Activated T-helper 17 cell treated with anti-CD3 and anti-CD28 coated beads, Interleukin-2, amount 50 U/mL, for 72 hours (primary cell): ENCODE results near the gene SRP72. TPM values are rescaled to one million over a fixed set of nuclear protein-coding genes. Genes with fewer than 3 reads are reported as not detected.
"Not testable (repeated sequence)": the region's sequence is repeated elsewhere in the genome, so short reads cannot be mapped to it uniquely, and the experiment has no call there.

Experiments used
- ATAC-seq: fragments of 150-1000 bp; cut with Tn5 transposase; replicated peaks from 2 replicates; pipeline ENCODE4 v1.10.0; 2021; ENCODE audit warnings: mild to moderate bottlenecking, moderate library complexity
- H3K27ac Mint-ChIP-seq: one replicate; pipeline ENCODE4 v1.8.0; 2022; ENCODE audit warnings: mixed read lengths
- H3K27me3 Mint-ChIP-seq: one replicate; pipeline ENCODE4 v1.8.0; 2022; ENCODE audit warnings: mixed read lengths
- H3K36me3 Mint-ChIP-seq: one replicate; pipeline ENCODE4 v1.8.0; 2022; ENCODE audit warnings: low read depth, mild to moderate bottlenecking, mixed read lengths
- H3K4me1 Mint-ChIP-seq: one replicate; pipeline ENCODE4 v1.8.0; 2022; ENCODE audit warnings: mixed read lengths
- H3K4me3 Mint-ChIP-seq: one replicate; pipeline ENCODE4 v1.8.0; 2022; ENCODE audit warnings: mild to moderate bottlenecking, mixed read lengths
- H3K9me3 Mint-ChIP-seq: one replicate; pipeline ENCODE4 v1.8.0; 2022; ENCODE audit warnings: mixed read lengths
- total RNA-seq, 2 donors: library from RNA; stranded (reverse); gene quantifications; one replicate each; pipeline ENCODE4 v1.2.3, GENCODE V29; 2022

SRP72 gene
- total RNA-seq, 2 donors from 2014 or later, result 125 to 162 TPM

GRCh38 chr4:56445699-56446098 is 21.7 kb upstream of the SRP72 start:
- Mint-ChIP-seq H3K36me3 (peaks cover 100% of the 10 kb centered on the region), H3K4me1 (peaks cover 16% of the 10 kb centered on the region), H3K27ac (no peak overlapping the region), H3K27me3 (no peaks in the 10 kb centered on the region), H3K9me3 (no peaks in the 10 kb centered on the region), H3K4me3 (no peak overlapping the region)
- no peak for ATAC-seq

DNA sequence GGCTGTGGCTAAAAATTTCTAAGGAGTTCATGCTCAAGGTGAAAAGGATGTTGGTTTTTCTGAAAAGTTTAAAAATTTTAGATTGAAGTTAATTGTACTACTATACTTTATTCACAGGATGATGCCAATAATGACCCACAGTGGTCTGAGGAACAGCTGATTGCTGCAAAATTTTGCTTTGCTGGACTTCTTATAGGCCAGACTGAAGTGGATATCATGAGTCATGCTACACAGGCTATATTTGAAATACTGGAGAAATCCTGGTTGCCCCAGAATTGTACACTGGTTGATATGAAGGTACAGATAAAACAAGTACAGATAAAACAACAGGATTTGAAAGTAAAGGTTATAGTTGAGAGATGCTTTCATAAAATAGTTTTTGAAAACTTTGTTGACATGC is 19.1 kb upstream of the SRP72 start:
- H3K9me3 Mint-ChIP-seq, result no peaks in the 10 kb centered on the region

GRCh38 chr4:56449475-56449874 is 17.9 kb upstream of the SRP72 start:
- H3K9me3 Mint-ChIP-seq, ATAC-seq, H3K4me3 Mint-ChIP-seq, H3K27me3 Mint-ChIP-seq, H3K4me1 Mint-ChIP-seq, H3K27ac Mint-ChIP-seq: not testable (repeated sequence)
- H3K36me3 Mint-ChIP-seq, result peaks cover 100% of the 10 kb centered on the region

More for the DNA sequence above, 19.1 kb upstream of the SRP72 start:
- Mint-ChIP-seq H3K27ac (no peak overlapping the region), H3K4me3 (no peak overlapping the region), H3K27me3 (no peaks in the 10 kb centered on the region), H3K4me1 (peaks cover 6% of the 10 kb centered on the region), H3K36me3 (peaks cover 100% of the 10 kb centered on the region)
- ATAC-seq, result no peak

GRCh38 chr4:56450342-56450741 is 17.1 kb upstream of the SRP72 start:
- Mint-ChIP-seq H3K27me3 (no peaks in the 10 kb centered on the region), H3K36me3 (peaks cover 100% of the 10 kb centered on the region), H3K4me3 (no peak overlapping the region), H3K27ac (no peak overlapping the region), H3K9me3 (no peaks in the 10 kb centered on the region), H3K4me1 (peaks cover 3% of the 10 kb centered on the region)
- ATAC-seq, result no peak

DNA sequence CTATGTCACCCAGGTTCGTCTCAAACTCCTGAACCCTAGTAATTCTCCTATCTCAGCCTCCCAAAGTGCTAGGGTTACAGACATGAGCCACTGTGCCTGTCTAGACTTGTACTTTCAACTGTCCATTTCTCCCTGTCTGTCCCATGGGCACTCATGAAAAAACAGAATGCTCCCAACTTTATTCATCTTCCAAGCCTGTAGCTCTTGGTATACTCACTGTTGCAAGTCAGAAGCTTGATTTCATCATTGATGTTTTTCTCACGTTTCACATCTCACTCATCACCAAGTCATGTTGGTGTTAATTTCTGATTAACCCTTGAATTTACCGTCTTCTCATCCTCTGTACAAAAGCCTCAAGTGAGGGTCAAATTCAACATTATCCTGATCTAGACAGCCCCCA is 7.3 kb upstream of the SRP72 start:
- Mint-ChIP-seq H3K27ac (no peak overlapping the region), H3K9me3 (no peaks in the 10 kb centered on the region), H3K4me3 (no peak overlapping the region), H3K4me1 (peaks cover 11% of the 10 kb centered on the region), H3K27me3 (no peaks in the 10 kb centered on the region), H3K36me3 (peaks cover 84% of the 10 kb centered on the region)
- ATAC-seq, result no peak

GRCh38 chr4:56462157-56462556 is 5.3 kb upstream of the SRP72 start:
- no peaks in the 10 kb centered on the region for H3K27me3 Mint-ChIP-seq
- H3K27ac Mint-ChIP-seq, result peak overlapping the region; percentile 22
- H3K9me3 Mint-ChIP-seq, result no peaks in the 10 kb centered on the region
- H3K4me3 Mint-ChIP-seq, result no peak overlapping the region
- H3K36me3 Mint-ChIP-seq, result peaks cover 78% of the 10 kb centered on the region
- H3K4me1 Mint-ChIP-seq, result peaks cover 11% of the 10 kb centered on the region
- ATAC-seq, result no peak

GRCh38 chr4:56463711-56464110 is 3.7 kb upstream of the SRP72 start:
- Mint-ChIP-seq H3K36me3 (peaks cover 76% of the 10 kb centered on the region), H3K9me3 (no peaks in the 10 kb centered on the region), H3K27ac (no peak overlapping the region), H3K4me1 (peaks cover 11% of the 10 kb centered on the region), H3K4me3 (no peak overlapping the region), H3K27me3 (no peaks in the 10 kb centered on the region)
- no peak for ATAC-seq

DNA sequence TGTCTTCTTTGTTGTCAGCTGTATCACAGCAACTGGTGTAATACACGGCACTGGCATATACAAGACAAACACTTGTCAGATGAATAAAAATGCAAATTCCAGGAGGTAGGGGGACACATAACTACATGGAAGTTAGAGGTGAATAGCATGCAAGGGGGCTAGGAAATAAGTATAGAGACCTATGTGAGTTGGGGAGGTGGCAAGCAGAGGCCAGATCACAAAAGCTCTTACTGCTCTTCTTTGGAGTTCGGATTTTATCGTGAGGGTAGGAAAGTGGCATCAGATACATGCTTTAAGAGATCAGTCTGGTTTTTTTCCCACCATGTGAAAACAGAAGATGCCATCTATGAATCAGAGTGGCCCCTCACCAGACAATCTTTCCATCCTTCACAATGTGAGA is 2.8 kb upstream of the SRP72 start:
- ATAC-seq, result no peak
- Mint-ChIP-seq H3K9me3 (no peaks in the 10 kb centered on the region), H3K27me3 (no peaks in the 10 kb centered on the region), H3K4me1 (peaks cover 15% of the 10 kb centered on the region), H3K27ac (no peak overlapping the region), H3K36me3 (peaks cover 74% of the 10 kb centered on the region), H3K4me3 (peak overlapping the region; percentile 98)

DNA sequence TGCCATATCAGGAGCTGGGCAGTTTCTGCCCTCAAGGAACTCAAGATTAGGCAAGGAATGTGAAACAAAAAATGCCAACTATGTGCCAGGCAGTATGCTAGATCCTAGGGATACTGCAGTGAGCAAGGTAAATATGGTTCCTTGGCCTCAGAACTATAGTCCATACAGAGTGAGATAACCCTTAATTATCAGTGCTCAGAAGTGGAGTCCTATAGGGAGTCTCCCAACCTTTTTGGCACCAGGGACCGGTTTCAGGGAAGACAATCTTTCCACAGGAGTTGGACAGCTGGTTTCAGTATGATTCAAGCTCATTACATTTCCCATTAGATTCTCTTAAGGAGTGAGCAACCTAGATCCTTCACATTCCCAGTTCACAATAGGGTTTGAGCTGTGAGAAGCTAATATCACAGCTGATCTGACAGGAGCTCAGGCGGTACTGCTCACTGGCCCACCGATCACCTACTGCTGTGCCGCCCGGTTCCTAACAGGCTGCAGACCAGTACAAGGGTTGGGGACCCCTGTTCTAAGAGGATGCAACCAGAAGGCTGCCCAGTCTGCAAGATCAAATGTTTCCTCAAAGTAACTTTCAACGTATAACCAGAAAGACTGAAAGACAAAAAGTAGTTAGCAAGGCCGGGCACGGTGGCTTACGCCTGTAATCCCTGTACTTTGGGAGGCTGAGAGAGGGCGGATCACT is 1.7 kb upstream of the SRP72 start:
- Mint-ChIP-seq H3K4me3 (peak overlapping the region; percentile 98), H3K27ac (peak overlapping the region; percentile 98), H3K9me3 (no peaks in the 10 kb centered on the region), H3K4me1 (peaks cover 14% of the 10 kb centered on the region), H3K36me3 (peaks cover 74% of the 10 kb centered on the region), H3K27me3 (no peaks in the 10 kb centered on the region)
- ATAC-seq, result no peak

GRCh38 chr4:56466296-56466761 is 1.1 kb upstream of the SRP72 start:
- H3K27me3 Mint-ChIP-seq, H3K9me3 Mint-ChIP-seq: not testable (repeated sequence)
- H3K36me3 Mint-ChIP-seq, result peaks cover 74% of the 10 kb centered on the region
- H3K4me3 Mint-ChIP-seq, result peak overlapping the region; percentile 98
- H3K4me1 Mint-ChIP-seq, result peaks cover 14% of the 10 kb centered on the region
- ATAC-seq, result peak; percentile 54
- H3K27ac Mint-ChIP-seq, result peak overlapping the region; percentile 98

- Mint-ChIP-seq H3K4me3 (peak overlapping the region; percentile 98), H3K27ac (peak overlapping the region; percentile 98), H3K27me3 (no peaks in the 10 kb centered on the region), H3K36me3 (peaks cover 74% of the 10 kb centered on the region), H3K9me3 (no peaks in the 10 kb centered on the region), H3K4me1 (peaks cover 14% of the 10 kb centered on the region)
- ATAC-seq, result no peak
Measured at GRCh38 chr4:56466910-56467283, 520 bp upstream of the SRP72 start.

DNA sequence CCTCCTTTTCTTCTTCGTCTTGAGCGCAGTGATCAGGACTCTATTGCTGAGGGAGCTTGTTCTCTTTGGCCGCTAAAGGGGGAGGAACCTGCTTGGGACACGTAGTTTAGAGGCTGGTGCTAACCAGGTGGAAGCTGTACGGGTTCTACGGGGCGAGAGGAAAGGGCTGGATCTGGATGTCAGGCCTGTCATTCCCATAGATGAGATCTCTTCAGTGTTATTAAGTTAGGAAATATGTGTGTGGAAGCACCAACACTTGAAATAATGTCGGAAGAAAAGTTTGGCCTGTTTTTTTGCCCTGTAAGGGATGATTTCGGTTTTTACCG is 643 bp downstream of the SRP72 start:
- H3K9me3 Mint-ChIP-seq, result no peaks in the 10 kb centered on the region
- peak overlapping the region; percentile 98 for H3K4me3 Mint-ChIP-seq
- ATAC-seq, result peak; percentile 55
- H3K27me3 Mint-ChIP-seq, result no peaks in the 10 kb centered on the region
- peaks cover 14% of the 10 kb centered on the region for H3K4me1 Mint-ChIP-seq
- peak overlapping the region; percentile 98 for H3K27ac Mint-ChIP-seq
- H3K36me3 Mint-ChIP-seq, result peaks cover 74% of the 10 kb centered on the region

GRCh38 chr4:56469489-56470210 is 2.2 kb downstream of the SRP72 start:
- Mint-ChIP-seq H3K9me3 (no peaks in the 10 kb centered on the region), H3K36me3 (peaks cover 86% of the 10 kb centered on the region), H3K4me3 (peak overlapping the region; percentile 98), H3K27ac (peak overlapping the region; percentile 61), H3K4me1 (peaks cover 10% of the 10 kb centered on the region), H3K27me3 (no peaks in the 10 kb centered on the region)
- no peak for ATAC-seq

DNA sequence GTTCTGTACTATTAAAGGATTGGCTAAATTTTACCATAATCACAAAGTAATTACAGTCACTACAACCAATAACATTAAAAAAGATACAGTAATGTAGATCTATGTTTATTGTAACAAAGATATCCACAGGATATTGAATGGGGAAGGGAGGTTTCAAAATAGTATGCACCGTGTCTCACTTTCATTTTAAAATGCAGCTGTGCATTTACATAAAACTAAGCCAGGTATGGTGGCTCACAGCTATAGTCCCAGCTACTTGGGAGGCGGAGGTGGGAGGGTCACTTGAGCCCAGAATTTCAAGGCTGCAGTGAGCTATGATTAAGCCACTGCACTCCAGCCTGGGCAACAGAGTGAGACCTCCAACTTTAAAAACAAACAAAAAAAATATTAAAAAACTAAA is 8.5 kb downstream of the SRP72 start:
- Mint-ChIP-seq H3K4me3 (no peak overlapping the region), H3K36me3 (peaks cover 100% of the 10 kb centered on the region), H3K9me3 (no peaks in the 10 kb centered on the region), H3K27me3 (no peaks in the 10 kb centered on the region), H3K4me1 (no peaks in the 10 kb centered on the region), H3K27ac (no peak overlapping the region)
- ATAC-seq, result no peak

DNA sequence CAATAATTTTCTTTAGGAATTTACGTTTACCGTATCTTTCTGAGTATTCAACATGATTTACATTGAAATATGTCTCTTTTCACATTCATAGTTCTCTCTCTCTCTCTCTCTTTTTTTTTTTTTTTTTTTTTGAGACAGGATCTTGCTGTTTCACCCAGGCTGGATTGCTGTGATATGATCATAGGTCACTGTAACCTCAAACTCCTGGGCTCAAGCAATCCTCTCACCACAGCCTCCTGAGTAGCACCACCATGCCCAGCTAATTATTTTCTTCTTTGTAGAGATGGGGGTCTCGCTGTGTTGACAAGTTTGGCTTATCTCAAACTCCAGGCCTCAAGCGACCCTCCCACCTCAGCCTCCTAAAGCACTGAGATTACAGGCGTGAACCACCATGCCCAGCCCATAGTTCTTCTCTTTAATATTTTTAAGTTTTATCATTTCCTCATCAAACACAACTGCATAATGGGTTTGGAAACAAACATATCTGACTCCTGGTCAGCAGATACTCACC is 9.8 kb downstream of the SRP72 start:
- no peaks in the 10 kb centered on the region for H3K9me3 Mint-ChIP-seq
- no peak for ATAC-seq
- H3K27me3 Mint-ChIP-seq, result no peaks in the 10 kb centered on the region
- peak overlapping the region; percentile 46 for H3K27ac Mint-ChIP-seq
- H3K36me3 Mint-ChIP-seq, result peaks cover 97% of the 10 kb centered on the region
- H3K4me3 Mint-ChIP-seq, result no peak overlapping the region
- no peaks in the 10 kb centered on the region for H3K4me1 Mint-ChIP-seq
